Activated naive CD4-positive, alpha-beta T cell treated with anti-CD3 and anti-CD28 coated beads, Interleukin-2, amount 10 ng/mL, durations not matched to agents 7 days and 5 days (primary cell): ENCODE results near the gene NR1D2.
"Not testable (repeated sequence)": the region's sequence is repeated elsewhere in the genome, so short reads cannot be mapped to it uniquely, and the experiment has no call there.

ENCODE experiments used
- CTCF ChIA-PET: fragments of 350-600 bp; sonication (Branson Sonifier 250); formaldehyde crosslinking; loops from one replicate; lab custom pipeline; 2021; ENCODE audit warnings: antibody characterized with exemption; lab: Charles Lee
- DNase-seq: peaks from one replicate; pipeline ENCODE4 v3.0.0-alpha.2; 2020
- H3K27ac Mint-ChIP-seq: one replicate; pipeline ENCODE4 v1.8.0; 2021; ENCODE audit warnings: mild to moderate bottlenecking, moderate library complexity, mixed read lengths
- H3K27me3 Mint-ChIP-seq: one replicate; pipeline ENCODE4 v1.8.0; 2021; ENCODE audit warnings: mild to moderate bottlenecking, mixed read lengths
- H3K36me3 Mint-ChIP-seq: one replicate; pipeline ENCODE4 v1.8.0; 2021; ENCODE audit warnings: mixed read lengths
- H3K4me1 Mint-ChIP-seq: one replicate; pipeline ENCODE4 v1.8.0; 2021; ENCODE audit warnings: mixed read lengths
- H3K4me3 Mint-ChIP-seq: one replicate; pipeline ENCODE4 v1.8.0; 2021; ENCODE audit warnings: mild to moderate bottlenecking, moderate library complexity, mixed read lengths
- H3K9me3 Mint-ChIP-seq: one replicate; pipeline ENCODE4 v1.8.0; 2021; ENCODE audit warnings: mixed read lengths

The NR1D2 gene

GRCh38 chr3:23918331-23918730 lies 26.8 kb upstream of the NR1D2 start:
- Mint-ChIP-seq H3K27ac (peak overlapping the region; percentile 98), H3K4me3 (peak overlapping the region; percentile 93), H3K36me3 (peaks cover 46% of the 10 kb centered on the region), H3K4me1 (peaks cover 57% of the 10 kb centered on the region), H3K27me3 (peaks cover 14% of the 10 kb centered on the region)
- DNase-seq, H3K9me3 Mint-ChIP-seq: not testable (repeated sequence)
- CTCF ChIA-PET, result interaction anchor here (2.2 kb wide), 1 partner anchor 26 kb away, joined by 5 read pairs; no protein-coding TSS in a partner anchor

GRCh38 chr3:23919628-23920027 lies 25.5 kb upstream of the NR1D2 start:
- no peak overlapping the region for H3K27ac Mint-ChIP-seq
- CTCF ChIA-PET, result no interaction called here
- H3K4me1 Mint-ChIP-seq, result peaks cover 52% of the 10 kb centered on the region
- no peaks in the 10 kb centered on the region for H3K9me3 Mint-ChIP-seq
- peaks cover 14% of the 10 kb centered on the region for H3K27me3 Mint-ChIP-seq
- DNase-seq, result no peak
- H3K4me3 Mint-ChIP-seq, result no peak overlapping the region
- H3K36me3 Mint-ChIP-seq, result peaks cover 46% of the 10 kb centered on the region

GRCh38 chr3:23920151-23920655 lies 24.9 kb upstream of the NR1D2 start:
- H3K36me3 Mint-ChIP-seq, result peaks cover 46% of the 10 kb centered on the region
- no peaks in the 10 kb centered on the region for H3K9me3 Mint-ChIP-seq
- no peak overlapping the region for H3K27ac Mint-ChIP-seq
- no peak for DNase-seq
- peaks cover 46% of the 10 kb centered on the region for H3K4me1 Mint-ChIP-seq
- H3K4me3 Mint-ChIP-seq, result no peak overlapping the region
- CTCF ChIA-PET, result no interaction called here
- H3K27me3 Mint-ChIP-seq, result peaks cover 14% of the 10 kb centered on the region

- Mint-ChIP-seq H3K9me3 (no peaks in the 10 kb centered on the region), H3K4me1 (peaks cover 39% of the 10 kb centered on the region), H3K4me3 (no peak overlapping the region), H3K27me3 (peaks cover 10% of the 10 kb centered on the region), H3K27ac (no peak overlapping the region), H3K36me3 (peaks cover 45% of the 10 kb centered on the region)
- CTCF ChIA-PET, result interaction anchor here (0.6 kb wide), 1 partner anchor 690 kb away, joined by 3 read pairs; no protein-coding TSS in a partner anchor
- no peak for DNase-seq
Measured at GRCh38 chr3:23921052-23921511, 24.0 kb upstream of the NR1D2 start.

GRCh38 chr3:23923786-23924185 lies 21.3 kb upstream of the NR1D2 start:
- Mint-ChIP-seq H3K4me1 (peaks cover 23% of the 10 kb centered on the region), H3K27me3 (no peaks in the 10 kb centered on the region), H3K9me3 (no peaks in the 10 kb centered on the region), H3K27ac (no peak overlapping the region), H3K4me3 (no peak overlapping the region), H3K36me3 (peaks cover 27% of the 10 kb centered on the region)
- no peak for DNase-seq
- CTCF ChIA-PET, result interaction anchor here (1.2 kb wide), 1 partner anchor 12 kb away, joined by 4 read pairs; no protein-coding TSS in a partner anchor

- H3K36me3 Mint-ChIP-seq, result peaks cover 5% of the 10 kb centered on the region
- no peaks in the 10 kb centered on the region for H3K9me3 Mint-ChIP-seq
Measured at GRCh38 chr3:23926246-23926645, 18.8 kb upstream of the NR1D2 start.

GRCh38 chr3:23926736-23927135 lies 18.4 kb upstream of the NR1D2 start:
- H3K9me3 Mint-ChIP-seq, result no peaks in the 10 kb centered on the region
- H3K27me3 Mint-ChIP-seq, result peaks cover 4% of the 10 kb centered on the region
- H3K4me3 Mint-ChIP-seq, result no peak overlapping the region
- DNase-seq, result no peak
- peaks cover 3% of the 10 kb centered on the region for H3K4me1 Mint-ChIP-seq
- CTCF ChIA-PET, result interaction anchor here (0.6 kb wide), 1 partner anchor 88 kb away, joined by 3 read pairs; no protein-coding TSS in a partner anchor
- H3K36me3 Mint-ChIP-seq, result no peaks in the 10 kb centered on the region
- no peak overlapping the region for H3K27ac Mint-ChIP-seq

More at GRCh38 chr3:23926246-23926645, 18.8 kb upstream of the NR1D2 start:
- CTCF ChIA-PET, result no interaction called here
- DNase-seq, result no peak
- H3K4me1 Mint-ChIP-seq, result peaks cover 3% of the 10 kb centered on the region
- no peak overlapping the region for H3K4me3 Mint-ChIP-seq
- H3K27ac Mint-ChIP-seq, result no peak overlapping the region
- peaks cover 4% of the 10 kb centered on the region for H3K27me3 Mint-ChIP-seq

GRCh38 chr3:23928524-23928923 lies 16.6 kb upstream of the NR1D2 start:
- H3K4me3 Mint-ChIP-seq, result no peak overlapping the region
- H3K36me3 Mint-ChIP-seq, result no peaks in the 10 kb centered on the region
- peaks cover 3% of the 10 kb centered on the region for H3K4me1 Mint-ChIP-seq
- no peak for DNase-seq
- H3K27ac Mint-ChIP-seq, result no peak overlapping the region
- CTCF ChIA-PET, result no interaction called here
- H3K27me3 Mint-ChIP-seq, result peaks cover 4% of the 10 kb centered on the region
- H3K9me3 Mint-ChIP-seq, result no peaks in the 10 kb centered on the region

GRCh38 chr3:23931597-23931996 lies 13.5 kb upstream of the NR1D2 start:
- no peak for DNase-seq
- H3K27me3 Mint-ChIP-seq, result peaks cover 13% of the 10 kb centered on the region
- H3K36me3 Mint-ChIP-seq, result no peaks in the 10 kb centered on the region
- H3K4me1 Mint-ChIP-seq, result peaks cover 3% of the 10 kb centered on the region
- CTCF ChIA-PET, result no interaction called here
- H3K4me3 Mint-ChIP-seq, result no peak overlapping the region
- H3K9me3 Mint-ChIP-seq, result no peaks in the 10 kb centered on the region
- H3K27ac Mint-ChIP-seq, result no peak overlapping the region

- CTCF ChIA-PET, result no interaction called here
- H3K27ac Mint-ChIP-seq, result no peak overlapping the region
- DNase-seq, result no peak
- peaks cover 20% of the 10 kb centered on the region for H3K27me3 Mint-ChIP-seq
- H3K4me3 Mint-ChIP-seq, result no peak overlapping the region
- no peaks in the 10 kb centered on the region for H3K9me3 Mint-ChIP-seq
- no peaks in the 10 kb centered on the region for H3K36me3 Mint-ChIP-seq
- peaks cover 3% of the 10 kb centered on the region for H3K4me1 Mint-ChIP-seq
Measured at GRCh38 chr3:23932571-23932970, 12.5 kb upstream of the NR1D2 start.

GRCh38 chr3:23934253-23934652 lies 10.8 kb upstream of the NR1D2 start:
- H3K4me3 Mint-ChIP-seq, result no peak overlapping the region
- no peaks in the 10 kb centered on the region for H3K36me3 Mint-ChIP-seq
- CTCF ChIA-PET, result no interaction called here
- peaks cover 26% of the 10 kb centered on the region for H3K27me3 Mint-ChIP-seq
- no peak overlapping the region for H3K27ac Mint-ChIP-seq
- H3K4me1 Mint-ChIP-seq, result no peaks in the 10 kb centered on the region
- no peak for DNase-seq
- no peaks in the 10 kb centered on the region for H3K9me3 Mint-ChIP-seq

- DNase-seq, result no peak
- H3K27ac Mint-ChIP-seq, result no peak overlapping the region
- CTCF ChIA-PET, result no interaction called here
- no peaks in the 10 kb centered on the region for H3K4me1 Mint-ChIP-seq
- no peak overlapping the region for H3K4me3 Mint-ChIP-seq
- no peaks in the 10 kb centered on the region for H3K36me3 Mint-ChIP-seq
- H3K9me3 Mint-ChIP-seq, result no peaks in the 10 kb centered on the region
- peaks cover 33% of the 10 kb centered on the region for H3K27me3 Mint-ChIP-seq
Measured at GRCh38 chr3:23937296-23937695, 7.8 kb upstream of the NR1D2 start.

- H3K27me3 Mint-ChIP-seq, result peaks cover 47% of the 10 kb centered on the region
- H3K4me1 Mint-ChIP-seq, result no peaks in the 10 kb centered on the region
- H3K4me3 Mint-ChIP-seq, result no peak overlapping the region
- no peaks in the 10 kb centered on the region for H3K9me3 Mint-ChIP-seq
- no peak for DNase-seq
- CTCF ChIA-PET, result no interaction called here
- H3K36me3 Mint-ChIP-seq, result no peaks in the 10 kb centered on the region
- H3K27ac Mint-ChIP-seq, result no peak overlapping the region
Measured at GRCh38 chr3:23938688-23939087, 6.4 kb upstream of the NR1D2 start.

- Mint-ChIP-seq H3K9me3 (no peaks in the 10 kb centered on the region), H3K36me3 (no peaks in the 10 kb centered on the region)
- CTCF ChIA-PET, result no interaction called here
Measured at GRCh38 chr3:23940775-23941174, 4.3 kb upstream of the NR1D2 start.

GRCh38 chr3:23941440-23941839 lies 3.6 kb upstream of the NR1D2 start:
- Mint-ChIP-seq H3K27ac (no peak overlapping the region), H3K9me3 (no peaks in the 10 kb centered on the region), H3K4me3 (no peak overlapping the region), H3K27me3 (peaks cover 51% of the 10 kb centered on the region), H3K4me1 (peaks cover 8% of the 10 kb centered on the region), H3K36me3 (no peaks in the 10 kb centered on the region)
- no peak for DNase-seq
- CTCF ChIA-PET, result no interaction called here

More at GRCh38 chr3:23940775-23941174, 4.3 kb upstream of the NR1D2 start:
- Mint-ChIP-seq H3K27ac (no peak overlapping the region), H3K4me1 (peaks cover 8% of the 10 kb centered on the region), H3K4me3 (no peak overlapping the region), H3K27me3 (peaks cover 54% of the 10 kb centered on the region)
- DNase-seq, result no peak
